ENCODE measurements around the gene MSI2.

GRCh38 chr17:57394375-57394774 lies 138.1 kb downstream of the MSI2 start:
- no peak for TF ChIP-seq CTCF (IDR thresholded peaks at IDR 0.05; ENCODE audit: low read length)
- no peak for TF ChIP-seq EZH2 (IDR thresholded peaks at IDR 0.05; ENCODE audit: borderline replicate concordance, low read length)
